GM19193 (cell line): ENCODE results near the gene NAA15.
A peak's percentile ranks its signal among the peaks of the same experiment; 100 is the strongest.

Experiments
- POLR2A ChIP-seq: IDR thresholded peaks from 4 replicates; pipeline ENCODE4 v1.6.1; 2011; ENCODE audit not compliant: insufficient read depth, insufficient read length; ENCODE audit errors: extremely low read depth

Gene NAA15

GRCh38 chr4:139419388-139419914 is 118.1 kb downstream of the NAA15 start:
- no peak for TF ChIP-seq POLR2A

DNA sequence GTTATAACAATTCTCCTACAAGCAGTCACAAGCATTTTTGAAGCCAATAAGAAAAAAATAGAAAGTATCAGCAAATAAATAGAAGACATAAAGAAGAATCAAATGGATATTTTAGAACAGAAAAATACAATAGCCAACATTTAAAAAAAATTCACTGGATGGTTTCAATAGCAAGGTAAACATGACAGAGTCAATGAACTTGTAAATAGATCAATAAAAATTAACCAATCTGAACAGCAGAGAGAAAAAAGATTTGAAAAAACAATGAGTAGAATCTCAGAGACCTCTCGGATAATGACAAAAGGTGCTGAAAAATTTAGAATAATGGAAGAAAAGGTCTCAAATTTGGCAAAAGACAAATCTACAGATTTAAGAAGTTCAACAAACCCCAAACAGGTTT is 119.3 kb downstream of the NAA15 start:
- TF ChIP-seq POLR2A = no peak

- TF ChIP-seq POLR2A = no peak
Measured at GRCh38 chr4:139436122-139436521, 134.8 kb downstream of the NAA15 start.

GRCh38 chr4:139438141-139438540 is 136.8 kb downstream of the NAA15 start:
- no peak for TF ChIP-seq POLR2A

DNA sequence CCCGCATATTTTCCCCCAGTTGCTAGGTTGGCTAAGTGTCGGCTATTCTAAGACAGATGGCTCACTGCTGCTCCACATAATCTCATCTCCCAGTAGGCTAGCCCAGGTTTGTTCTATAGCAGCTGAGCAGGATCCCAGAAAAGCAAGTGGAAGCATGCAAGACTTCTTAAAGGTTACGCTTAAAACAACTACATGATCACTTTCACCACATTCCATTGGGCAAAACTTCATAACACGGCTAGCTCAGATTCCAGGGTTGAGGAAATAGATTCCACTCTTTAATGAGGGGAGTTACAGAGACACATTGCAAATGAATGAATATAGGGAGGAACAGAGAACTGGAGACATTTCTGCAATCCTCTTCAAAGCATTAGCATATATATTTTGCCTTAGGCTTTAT is 139.7 kb downstream of the NAA15 start:
- no peak for TF ChIP-seq POLR2A

GRCh38 chr4:139443661-139444060 is 142.4 kb downstream of the NAA15 start:
- TF ChIP-seq POLR2A = no peak

DNA sequence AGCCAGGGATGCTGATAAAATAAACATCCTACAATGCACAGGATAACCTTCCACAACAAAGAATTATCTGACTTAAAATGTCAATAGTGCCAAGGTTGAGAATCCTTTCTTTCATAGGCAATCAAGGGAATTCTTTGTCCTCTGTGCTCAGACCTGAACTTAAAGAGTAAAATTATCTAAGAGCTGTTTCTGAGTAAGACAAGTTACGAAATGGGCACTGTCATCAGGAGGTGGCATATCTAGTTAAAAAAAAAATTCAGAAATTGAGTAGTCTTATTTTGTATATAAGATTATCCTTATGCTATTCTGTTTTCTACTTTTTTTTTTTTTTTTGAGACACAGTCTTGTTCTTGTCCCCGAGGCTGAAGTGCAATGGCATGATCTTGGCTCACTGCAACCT is 149.3 kb downstream of the NAA15 start:
- TF ChIP-seq POLR2A = no peak

GRCh38 chr4:139451997-139452396 is 150.7 kb downstream of the NAA15 start:
- TF ChIP-seq POLR2A = no peak

- TF ChIP-seq POLR2A = no peak
Measured at GRCh38 chr4:139453041-139453370, 151.7 kb downstream of the NAA15 start.

DNA sequence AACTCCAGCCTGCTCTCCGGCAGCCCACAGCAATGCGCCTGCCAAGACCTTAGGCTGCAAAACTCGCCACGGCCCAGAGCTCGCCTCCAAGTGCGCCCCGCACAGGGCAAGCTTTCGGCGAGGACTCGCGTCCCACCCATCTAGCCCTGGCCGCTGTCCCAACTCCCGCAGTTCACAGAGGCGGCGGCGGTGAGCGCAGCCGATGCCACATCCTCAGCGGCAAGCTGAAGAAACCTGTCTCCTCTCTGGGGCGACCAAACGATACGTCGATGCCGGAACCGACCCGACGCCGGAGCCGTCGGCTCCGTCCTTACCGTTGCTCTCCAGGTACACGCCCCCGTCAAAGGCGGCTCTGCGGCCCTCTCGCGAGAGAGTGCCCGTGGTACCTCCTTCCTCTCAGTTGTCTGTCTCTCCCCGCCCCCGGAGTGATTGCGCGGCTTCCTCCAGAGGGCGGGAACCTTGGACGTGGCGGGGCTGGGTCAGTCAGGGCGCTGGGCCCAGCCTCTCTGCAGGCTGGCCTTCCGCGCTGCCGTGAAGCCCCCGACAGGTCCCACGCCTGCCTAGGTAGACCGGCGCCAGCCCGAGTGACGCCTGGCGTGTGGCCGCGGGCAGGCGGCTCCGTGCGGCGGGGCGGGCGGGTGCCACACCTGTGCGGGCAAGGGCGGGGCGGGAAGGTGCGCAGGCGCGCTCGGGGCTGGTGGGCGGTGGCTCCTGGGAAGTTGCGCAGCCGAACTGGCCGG is 152.2 kb downstream of the NAA15 start:
- TF ChIP-seq POLR2A = peak; percentile 89

GRCh38 chr4:139454111-139455045 is 153.1 kb downstream of the NAA15 start, which contains the start of gene RAB33B:
RAB33B (plus strand) TSS chr4:139454121; CDS start chr4:139454196, 75 bp downstream.
- no peak for TF ChIP-seq POLR2A

DNA sequence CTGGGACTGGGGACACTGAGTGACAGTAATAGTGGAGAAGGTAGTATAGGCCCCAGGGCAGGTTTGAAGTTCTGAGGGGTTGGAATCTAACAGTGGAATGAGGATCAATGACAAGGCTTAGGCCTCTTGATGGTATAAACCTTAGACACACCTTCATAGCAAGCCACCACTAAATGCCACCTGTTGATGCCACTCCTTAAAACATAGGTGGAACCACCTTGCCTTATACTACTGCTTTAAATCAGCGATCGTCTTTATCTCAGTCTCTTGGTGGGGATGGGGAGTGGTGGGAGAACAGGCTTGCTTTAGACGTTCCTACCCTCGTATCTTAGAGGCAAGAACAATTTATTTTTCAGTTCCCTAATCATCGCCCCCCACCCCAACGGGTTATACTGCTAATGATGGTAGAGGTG is 153.8 kb downstream of the NAA15 start:
- TF ChIP-seq POLR2A = no peak

DNA sequence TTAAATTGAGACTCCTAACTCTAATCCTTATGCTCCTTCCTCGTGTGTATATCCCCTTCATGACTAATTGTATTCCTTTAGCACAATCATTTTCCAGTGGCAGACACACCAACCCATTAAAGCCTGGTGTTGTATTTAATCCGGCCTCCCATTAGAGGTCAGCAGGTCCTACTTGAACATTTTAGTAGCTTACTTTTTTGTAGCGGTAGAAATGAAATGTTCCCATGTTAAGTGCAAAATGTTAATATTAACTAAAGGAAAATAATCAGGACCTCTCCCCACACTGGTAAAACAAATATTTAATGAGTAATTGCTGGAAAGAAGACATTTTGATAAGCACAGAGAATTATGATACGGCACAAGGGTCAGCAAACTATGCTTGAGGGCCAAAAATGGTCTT is 156.0 kb downstream of the NAA15 start:
- TF ChIP-seq POLR2A = no peak

GRCh38 chr4:139458543-139458942 is 157.2 kb downstream of the NAA15 start:
- TF ChIP-seq POLR2A = no peak

GRCh38 chr4:139458999-139459398 is 157.7 kb downstream of the NAA15 start:
- no peak for TF ChIP-seq POLR2A
